SK-N-SH treated with all-trans-retinoic acid at 6 μM for 48 hours (cell line): ENCODE data around the gene PIEZO1.

ENCODE experiments used
- ATAC-seq: fragments of 200-7000 bp; cut with Tn5 transposase; 3 replicates; pipeline ENCODE4 v1.9.1; 2020; ENCODE audit warnings: mild to moderate bottlenecking, moderate library complexity
- ARNTL ChIP-seq: fragments of 450-650 bp; formaldehyde crosslinking; IDR thresholded peaks from 2 replicates; pipeline ENCODE4 v1.5.0; 2020; ENCODE audit warnings: low read depth, mild to moderate bottlenecking, moderate library complexity, borderline replicate concordance
- BACH2 ChIP-seq: fragments of 250-450 bp; sonication (Bioruptor Pico); IDR thresholded peaks from 2 replicates; pipeline ENCODE4 v1.9.0; 2021; ENCODE audit warnings: mild to moderate bottlenecking, borderline replicate concordance
- CSDC2 ChIP-seq: fragments of 250-450 bp; sonication (Bioruptor Pico); IDR thresholded peaks from 2 replicates; pipeline ENCODE4 v1.5.0; 2020; ENCODE audit warnings: mild to moderate bottlenecking, moderate library complexity
- ESRRG ChIP-seq: fragments of 250-450 bp; sonication (Bioruptor Pico); IDR thresholded peaks from 2 replicates; pipeline ENCODE4 v1.6.1; 2021; ENCODE audit warnings: mild to moderate bottlenecking
- GLIS3 ChIP-seq: fragments of 250-450 bp; sonication (Bioruptor Pico); IDR thresholded peaks from 2 replicates; pipeline ENCODE4 v1.5.0; 2020; ENCODE audit warnings: mild to moderate bottlenecking, moderate library complexity
- ISL1 ChIP-seq: fragments of 250-450 bp; sonication (Bioruptor Pico); IDR thresholded peaks from 2 replicates; pipeline ENCODE4 v2.1.2; 2022; ENCODE audit warnings: mild to moderate bottlenecking, moderate library complexity
- OSR1 ChIP-seq: fragments of 250-450 bp; sonication (Bioruptor Pico); IDR thresholded peaks from 2 replicates; pipeline ENCODE4 v1.8.0; 2022; ENCODE audit warnings: moderate library complexity, mild to moderate bottlenecking, inconsistent platforms
- PPARA ChIP-seq: fragments of 250-450 bp; sonication (Bioruptor Pico); IDR thresholded peaks from 2 replicates; pipeline ENCODE4 v1.5.0; 2020; ENCODE audit warnings: mild to moderate bottlenecking, borderline replicate concordance
- SNAI2 ChIP-seq: fragments of 250-450 bp; sonication (Bioruptor Pico); IDR thresholded peaks from 2 replicates; pipeline ENCODE4 v1.5.0; 2020; ENCODE audit warnings: mild to moderate bottlenecking, moderate library complexity
- TCF4 ChIP-seq: fragments of 250-450 bp; sonication (Bioruptor Pico); IDR thresholded peaks from 2 replicates; pipeline ENCODE4 v1.8.0; 2021; ENCODE audit warnings: mild to moderate bottlenecking, moderate library complexity, borderline replicate concordance
- TOX ChIP-seq: fragments of 250-450 bp; sonication (Bioruptor Pico); IDR thresholded peaks from 2 replicates; pipeline ENCODE4 v1.8.0; 2021; ENCODE audit warnings: mild to moderate bottlenecking, moderate library complexity, borderline replicate concordance
- ZC3H10 ChIP-seq: fragments of 250-450 bp; sonication (Bioruptor Pico); IDR thresholded peaks from 2 replicates; pipeline ENCODE4 v1.5.1; 2021; ENCODE audit warnings: mild to moderate bottlenecking, moderate library complexity
- ZFP3 ChIP-seq: fragments of 250-450 bp; sonication (Bioruptor Pico); IDR thresholded peaks from 2 replicates; pipeline ENCODE4 v1.5.0; 2020; ENCODE audit warnings: mild to moderate bottlenecking, moderate library complexity
- ZFP30 ChIP-seq: fragments of 450-650 bp; formaldehyde crosslinking; IDR thresholded peaks from 2 replicates; pipeline ENCODE4 v1.5.0; 2022; ENCODE audit warnings: mild to moderate bottlenecking, moderate library complexity
- ZNF565 ChIP-seq: fragments of 450-650 bp; formaldehyde crosslinking; conservative IDR thresholded peaks from 2 replicates; pipeline ENCODE4 v1.5.0; 2020; ENCODE audit warnings: low read depth, mild to moderate bottlenecking, moderate library complexity
- ZNF70 ChIP-seq: fragments of 450-650 bp; formaldehyde crosslinking; IDR thresholded peaks from 2 replicates; pipeline ENCODE4 v1.5.0; 2020; ENCODE audit warnings: mild to moderate bottlenecking, moderate library complexity
- TF ChIP-seq, protein P1 (sequence below): fragments of 250-450 bp; sonication (Bioruptor Pico); IDR thresholded peaks from 2 replicates; pipeline ENCODE4 v1.8.0; 2020; ENCODE audit warnings: mild to moderate bottlenecking, moderate library complexity, borderline replicate concordance
- TF ChIP-seq, protein P2 (sequence below): fragments of 250-450 bp; sonication (Bioruptor Pico); IDR thresholded peaks from 2 replicates; pipeline ENCODE4 v1.5.0; 2020; ENCODE audit warnings: mild to moderate bottlenecking, moderate library complexity
- TF ChIP-seq, protein P3 (sequence below): fragments of 250-450 bp; sonication (Bioruptor Pico); IDR thresholded peaks from 2 replicates; pipeline ENCODE4 v1.5.1; 2020; ENCODE audit warnings: low read depth, mild to moderate bottlenecking, moderate library complexity
- TF ChIP-seq, protein P4 (sequence below): fragments of 250-450 bp; sonication (Bioruptor Pico); IDR thresholded peaks from 2 replicates; pipeline ENCODE4 v1.8.0; 2021; ENCODE audit warnings: low read depth, mild to moderate bottlenecking, moderate library complexity, borderline replicate concordance

Gene PIEZO1

DNA sequence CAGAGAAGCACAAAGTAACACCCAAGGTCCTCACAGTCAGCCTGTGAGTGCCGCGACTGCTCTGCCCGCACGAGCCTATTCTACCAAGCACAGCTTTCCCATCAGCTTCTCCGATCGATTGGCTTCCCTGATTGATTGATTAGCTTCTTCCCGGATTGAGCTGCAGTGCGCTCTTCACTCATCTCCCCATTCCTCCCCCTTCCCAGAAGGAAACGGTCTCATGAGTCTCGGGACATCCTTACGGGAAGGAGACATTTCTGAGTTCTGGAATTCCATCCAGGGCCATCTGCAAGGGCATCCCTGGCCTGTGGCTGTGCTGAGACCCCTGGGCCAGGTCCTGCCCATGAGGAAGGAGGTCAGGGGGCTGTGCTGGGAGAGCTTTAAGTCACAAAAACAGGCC lies 18.0 kb downstream of the PIEZO1 start:
- TF ChIP-seq ISL1 (no peak), ZC3H10 (CRISPR knock-in tag) (no peak), ESRRG (CRISPR knock-in tag) (no peak), ZNF565 (CRISPR knock-in tag) (no peak), TOX (CRISPR knock-in tag) (no peak), ZNF70 (no peak), GLIS3 (CRISPR knock-in tag) (no peak), ARNTL (CRISPR knock-in tag) (no peak), ZFP30 (CRISPR knock-in tag) (no peak), PPARA (CRISPR knock-in tag) (no peak)
- TF ChIP-seq, protein P1, sequence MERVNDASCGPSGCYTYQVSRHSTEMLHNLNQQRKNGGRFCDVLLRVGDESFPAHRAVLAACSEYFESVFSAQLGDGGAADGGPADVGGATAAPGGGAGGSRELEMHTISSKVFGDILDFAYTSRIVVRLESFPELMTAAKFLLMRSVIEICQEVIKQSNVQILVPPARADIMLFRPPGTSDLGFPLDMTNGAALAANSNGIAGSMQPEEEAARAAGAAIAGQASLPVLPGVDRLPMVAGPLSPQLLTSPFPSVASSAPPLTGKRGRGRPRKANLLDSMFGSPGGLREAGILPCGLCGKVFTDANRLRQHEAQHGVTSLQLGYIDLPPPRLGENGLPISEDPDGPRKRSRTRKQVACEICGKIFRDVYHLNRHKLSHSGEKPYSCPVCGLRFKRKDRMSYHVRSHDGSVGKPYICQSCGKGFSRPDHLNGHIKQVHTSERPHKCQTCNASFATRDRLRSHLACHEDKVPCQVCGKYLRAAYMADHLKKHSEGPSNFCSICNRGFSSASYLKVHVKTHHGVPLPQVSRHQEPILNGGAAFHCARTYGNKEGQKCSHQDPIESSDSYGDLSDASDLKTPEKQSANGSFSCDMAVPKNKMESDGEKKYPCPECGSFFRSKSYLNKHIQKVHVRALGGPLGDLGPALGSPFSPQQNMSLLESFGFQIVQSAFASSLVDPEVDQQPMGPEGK, result no peak
- TF ChIP-seq, protein P2, sequence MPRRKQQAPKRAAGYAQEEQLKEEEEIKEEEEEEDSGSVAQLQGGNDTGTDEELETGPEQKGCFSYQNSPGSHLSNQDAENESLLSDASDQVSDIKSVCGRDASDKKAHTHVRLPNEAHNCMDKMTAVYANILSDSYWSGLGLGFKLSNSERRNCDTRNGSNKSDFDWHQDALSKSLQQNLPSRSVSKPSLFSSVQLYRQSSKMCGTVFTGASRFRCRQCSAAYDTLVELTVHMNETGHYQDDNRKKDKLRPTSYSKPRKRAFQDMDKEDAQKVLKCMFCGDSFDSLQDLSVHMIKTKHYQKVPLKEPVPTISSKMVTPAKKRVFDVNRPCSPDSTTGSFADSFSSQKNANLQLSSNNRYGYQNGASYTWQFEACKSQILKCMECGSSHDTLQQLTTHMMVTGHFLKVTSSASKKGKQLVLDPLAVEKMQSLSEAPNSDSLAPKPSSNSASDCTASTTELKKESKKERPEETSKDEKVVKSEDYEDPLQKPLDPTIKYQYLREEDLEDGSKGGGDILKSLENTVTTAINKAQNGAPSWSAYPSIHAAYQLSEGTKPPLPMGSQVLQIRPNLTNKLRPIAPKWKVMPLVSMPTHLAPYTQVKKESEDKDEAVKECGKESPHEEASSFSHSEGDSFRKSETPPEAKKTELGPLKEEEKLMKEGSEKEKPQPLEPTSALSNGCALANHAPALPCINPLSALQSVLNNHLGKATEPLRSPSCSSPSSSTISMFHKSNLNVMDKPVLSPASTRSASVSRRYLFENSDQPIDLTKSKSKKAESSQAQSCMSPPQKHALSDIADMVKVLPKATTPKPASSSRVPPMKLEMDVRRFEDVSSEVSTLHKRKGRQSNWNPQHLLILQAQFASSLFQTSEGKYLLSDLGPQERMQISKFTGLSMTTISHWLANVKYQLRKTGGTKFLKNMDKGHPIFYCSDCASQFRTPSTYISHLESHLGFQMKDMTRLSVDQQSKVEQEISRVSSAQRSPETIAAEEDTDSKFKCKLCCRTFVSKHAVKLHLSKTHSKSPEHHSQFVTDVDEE (CRISPR knock-in tag), result no peak
- TF ChIP-seq, protein P3, sequence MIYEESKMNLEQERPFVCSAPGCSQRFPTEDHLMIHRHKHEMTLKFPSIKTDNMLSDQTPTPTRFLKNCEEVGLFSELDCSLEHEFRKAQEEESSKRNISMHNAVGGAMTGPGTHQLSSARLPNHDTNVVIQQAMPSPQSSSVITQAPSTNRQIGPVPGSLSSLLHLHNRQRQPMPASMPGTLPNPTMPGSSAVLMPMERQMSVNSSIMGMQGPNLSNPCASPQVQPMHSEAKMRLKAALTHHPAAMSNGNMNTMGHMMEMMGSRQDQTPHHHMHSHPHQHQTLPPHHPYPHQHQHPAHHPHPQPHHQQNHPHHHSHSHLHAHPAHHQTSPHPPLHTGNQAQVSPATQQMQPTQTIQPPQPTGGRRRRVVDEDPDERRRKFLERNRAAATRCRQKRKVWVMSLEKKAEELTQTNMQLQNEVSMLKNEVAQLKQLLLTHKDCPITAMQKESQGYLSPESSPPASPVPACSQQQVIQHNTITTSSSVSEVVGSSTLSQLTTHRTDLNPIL (CRISPR knock-in tag), result no peak
- TF ChIP-seq, protein P4, sequence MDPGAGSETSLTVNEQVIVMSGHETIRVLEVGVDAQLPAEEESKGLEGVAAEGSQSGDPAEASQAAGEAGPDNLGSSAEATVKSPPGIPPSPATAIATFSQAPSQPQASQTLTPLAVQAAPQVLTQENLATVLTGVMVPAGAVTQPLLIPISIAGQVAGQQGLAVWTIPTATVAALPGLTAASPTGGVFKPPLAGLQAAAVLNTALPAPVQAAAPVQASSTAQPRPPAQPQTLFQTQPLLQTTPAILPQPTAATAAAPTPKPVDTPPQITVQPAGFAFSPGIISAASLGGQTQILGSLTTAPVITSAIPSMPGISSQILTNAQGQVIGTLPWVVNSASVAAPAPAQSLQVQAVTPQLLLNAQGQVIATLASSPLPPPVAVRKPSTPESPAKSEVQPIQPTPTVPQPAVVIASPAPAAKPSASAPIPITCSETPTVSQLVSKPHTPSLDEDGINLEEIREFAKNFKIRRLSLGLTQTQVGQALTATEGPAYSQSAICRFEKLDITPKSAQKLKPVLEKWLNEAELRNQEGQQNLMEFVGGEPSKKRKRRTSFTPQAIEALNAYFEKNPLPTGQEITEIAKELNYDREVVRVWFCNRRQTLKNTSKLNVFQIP (CRISPR knock-in tag), result no peak
- no peak for ATAC-seq

DNA sequence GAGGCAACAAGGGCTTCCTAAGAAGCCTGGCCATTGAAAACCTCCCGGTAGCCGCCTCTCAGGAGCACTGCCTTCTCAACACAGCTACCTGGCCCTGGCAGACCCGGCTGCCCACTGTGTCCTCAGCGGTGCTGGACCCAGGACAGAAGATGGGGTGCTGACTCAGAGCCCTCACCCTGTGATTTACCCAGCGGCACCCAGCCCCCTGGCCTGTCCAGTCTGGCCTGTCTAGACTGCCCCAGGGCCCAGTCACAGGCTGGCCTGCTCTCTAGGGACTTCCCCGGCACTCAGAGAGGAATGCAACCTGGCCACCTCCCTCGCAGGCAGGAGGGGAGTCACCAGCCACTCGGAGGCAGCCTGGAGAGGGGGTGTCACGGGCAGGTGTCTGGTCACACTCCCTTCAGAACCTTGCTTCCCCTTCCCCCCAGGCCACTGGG lies 20.1 kb downstream of the PIEZO1 start:
- no peak for ATAC-seq
- TF ChIP-seq SNAI2 (CRISPR knock-in tag), result no peak

DNA sequence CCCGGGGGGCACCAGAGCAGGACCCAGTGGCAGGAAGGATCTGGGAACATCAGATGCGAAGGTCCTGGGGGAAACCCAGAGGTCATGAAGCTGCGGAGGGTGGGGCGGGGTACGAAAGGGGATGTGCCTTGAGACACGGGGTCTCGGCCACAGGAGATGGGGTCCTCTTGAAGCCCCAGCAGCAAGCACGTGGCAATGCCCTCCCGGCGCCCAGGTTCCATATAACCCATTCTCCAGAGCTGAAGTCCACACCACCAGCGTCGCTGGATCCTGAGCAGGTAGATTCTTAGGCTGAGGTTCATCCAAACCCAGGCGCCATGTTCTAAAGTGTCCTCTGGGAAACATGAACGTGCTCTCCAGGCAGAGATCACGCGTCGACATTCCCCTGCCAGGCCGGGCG lies 20.9 kb downstream of the PIEZO1 start:
- TF ChIP-seq ISL1, result no peak
- ATAC-seq, result no peak

DNA sequence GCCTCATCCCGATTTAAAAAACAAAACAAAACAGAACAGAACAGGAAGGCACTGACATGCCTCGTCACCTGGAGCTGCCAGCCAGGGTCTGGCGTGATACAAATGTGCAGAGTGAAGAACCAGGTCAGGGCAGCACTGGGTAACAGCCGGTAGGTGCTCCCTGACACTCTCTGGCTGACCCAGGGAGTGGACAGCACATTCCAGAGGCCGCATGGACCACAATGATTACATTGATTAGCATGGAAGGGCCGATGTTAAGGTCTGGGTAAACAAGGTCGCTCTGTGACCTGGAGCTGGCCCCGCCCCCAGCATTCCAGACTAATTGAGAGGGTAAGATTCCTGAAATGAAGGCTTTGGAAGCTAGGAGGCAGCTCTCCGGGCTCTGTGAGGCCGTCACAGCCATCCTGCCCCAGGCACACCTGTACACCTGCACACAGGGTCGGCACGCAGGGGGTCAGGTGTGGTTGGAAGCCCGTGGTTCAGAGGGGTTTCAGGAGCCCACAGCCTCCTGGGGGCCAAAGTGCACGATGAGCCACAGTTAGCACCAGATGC lies 21.4 kb downstream of the PIEZO1 start:
- TF ChIP-seq ESRRG (CRISPR knock-in tag) (no peak), SNAI2 (CRISPR knock-in tag) (no peak), CSDC2 (CRISPR knock-in tag) (no peak), BACH2 (CRISPR knock-in tag) (no peak), ZFP3 (CRISPR knock-in tag) (no peak), OSR1 (CRISPR knock-in tag) (no peak), ZNF70 (no peak), TCF4 (CRISPR knock-in tag) (no peak), ZNF565 (CRISPR knock-in tag) (no peak), ARNTL (CRISPR knock-in tag) (no peak), TOX (CRISPR knock-in tag) (no peak), ZFP30 (CRISPR knock-in tag) (no peak), ZC3H10 (CRISPR knock-in tag) (no peak)
- TF ChIP-seq, protein P4 (CRISPR knock-in tag), result no peak
- TF ChIP-seq, protein P2 (CRISPR knock-in tag), result no peak
- TF ChIP-seq, protein P1, result no peak
- no peak for ATAC-seq
